Eye (tissue), 1 donor: ENCODE results near the gene PRKACB.
"Not testable (repeated sequence)": the region's sequence is repeated elsewhere in the genome, so short reads cannot be mapped to it uniquely, and the experiment has no call there.

Source experiments
- DNase-seq: peaks from one replicate; pipeline ENCODE4 v3.0.0-alpha.2; 2015

The PRKACB gene

GRCh38 chr1:84224905-84225304 is 80.8 kb downstream of the PRKACB start:
- DNase-seq = no peak

GRCh38 chr1:84225646-84226045 is 81.6 kb downstream of the PRKACB start:
- no peak for DNase-seq

GRCh38 chr1:84232676-84233075 is 88.6 kb downstream of the PRKACB start:
- not testable (repeated sequence) for DNase-seq

- no peak for DNase-seq
Observed at GRCh38 chr1:84236256-84236655, 92.2 kb downstream of the PRKACB start.

- no peak for DNase-seq
Observed at GRCh38 chr1:84242641-84243040, 98.6 kb downstream of the PRKACB start.

GRCh38 chr1:84245563-84245962 is 101.5 kb downstream of the PRKACB start:
- no peak for DNase-seq

- DNase-seq = no peak
Observed at GRCh38 chr1:84246213-84246612, 102.1 kb downstream of the PRKACB start.

GRCh38 chr1:84247425-84248220 is 103.6 kb downstream of the PRKACB start:
- DNase-seq = no peak

GRCh38 chr1:84250668-84251067 is 106.6 kb downstream of the PRKACB start:
- no peak for DNase-seq

- DNase-seq = no peak
Observed at GRCh38 chr1:84253036-84253435, 109.0 kb downstream of the PRKACB start.

GRCh38 chr1:84253891-84254290 is 109.8 kb downstream of the PRKACB start:
- no peak for DNase-seq

GRCh38 chr1:84254703-84255238 is 110.7 kb downstream of the PRKACB start:
- no peak for DNase-seq

- no peak for DNase-seq
Observed at GRCh38 chr1:84255582-84255981, 111.5 kb downstream of the PRKACB start.

GRCh38 chr1:84257617-84258016 is 113.5 kb downstream of the PRKACB start:
- no peak for DNase-seq

- no peak for DNase-seq
Observed at GRCh38 chr1:84259376-84259775, 115.3 kb downstream of the PRKACB start.

- DNase-seq = no peak
Observed at GRCh38 chr1:84259989-84260388, 115.9 kb downstream of the PRKACB start.

GRCh38 chr1:84260852-84261518 is 116.9 kb downstream of the PRKACB start:
- no peak for DNase-seq

- DNase-seq = no peak
Observed at GRCh38 chr1:84264961-84265360, 120.9 kb downstream of the PRKACB start.

- DNase-seq = no peak
Observed at GRCh38 chr1:84265867-84266266, 121.8 kb downstream of the PRKACB start.

GRCh38 chr1:84266748-84267147 is 122.7 kb downstream of the PRKACB start:
- no peak for DNase-seq

- DNase-seq = no peak
Observed at GRCh38 chr1:84267476-84267875, 123.4 kb downstream of the PRKACB start.

GRCh38 chr1:84268346-84268745 is 124.3 kb downstream of the PRKACB start:
- no peak for DNase-seq

- no peak for DNase-seq
Observed at GRCh38 chr1:84269306-84269705, 125.2 kb downstream of the PRKACB start.
